Sigmoid colon (tissue), 7 donors: Measurements from ENCODE around the gene SPRYD3. TPM values are rescaled to one million over a fixed set of nuclear protein-coding genes. Genes with fewer than 3 reads are reported as not detected.

Experiments
- DNase-seq: peaks from one replicate; pipeline ENCODE4 v3.0.0-alpha.2; 2019
- H3K27ac ChIP-seq, 4 donors: fragments of 200-600 bp; sonication (generic); one replicate each; pipeline ENCODE4 v1.5.1; 2016 to 2019; ENCODE audit warnings: mild to moderate bottlenecking in 1 of 4
- H3K27me3 ChIP-seq, 3 donors: fragments of 200-600 bp; sonication (generic); one replicate each; pipeline ENCODE4 v1.5.1; 2019; ENCODE audit warnings: mild to moderate bottlenecking in 1 of 3
- H3K36me3 ChIP-seq, 4 donors: fragments of 200-600 bp; sonication (generic); one replicate each; pipeline ENCODE4 v1.5.1; 2016 to 2019
- H3K4me1 ChIP-seq, 4 donors: fragments of 200-600 bp; sonication (generic); one replicate each; pipeline ENCODE4 v1.5.1; 2017 to 2019
- H3K4me3 ChIP-seq, 4 donors: fragments of 200-600 bp; sonication (generic); one replicate each; pipeline ENCODE4 v1.5.1; 2017 to 2019; ENCODE audit warnings: mild to moderate bottlenecking in 2 of 4, moderate library complexity in 1 of 4
- H3K9me3 ChIP-seq, 4 donors: fragments of 200-600 bp in 3 of 4; sonication (generic) in 3 of 4; one replicate each; pipeline versions ENCODE4 v1.5.1 to v1.6.1; 2013 to 2019
- EP300 ChIP-seq, 4 donors: sonication (generic); formaldehyde crosslinking; IDR thresholded peaks; one replicate each; pipeline ENCODE4 v1.6.1; 2017; ENCODE audit warnings: antibody characterized with exemption in 4 of 4
- POLR2A ChIP-seq, 2 donors: fragments of 450-650 bp; IDR thresholded peaks; one replicate each; pipeline ENCODE4 v1.6.1; 2016; ENCODE audit warnings: antibody characterized with exemption in 2 of 2, mild to moderate bottlenecking in 2 of 2, moderate library complexity in 2 of 2
- POLR2AphosphoS5 ChIP-seq, 4 donors: sonication (generic); formaldehyde crosslinking; IDR thresholded peaks; one replicate each; pipeline ENCODE4 v1.6.1; 2017; ENCODE audit warnings: antibody characterized with exemption in 4 of 4
- WGBS, 2 donors: extraction: QIAGEN DNeasy Blood & Tissue Kit; methylation state at CpG; one replicate each; pipeline ENCODE4 v1.1.7; 2013; 5-methylcytosine and 5-hydroxymethylcytosine counted together
- intact Hi-C: fragments of 100-400 bp; cut with DNase I; formaldehyde crosslinking; loops from one replicate; pipeline ENCODE4 v1.15.1; 2023
- polyA plus RNA-seq, 3 donors: library from polyadenylated mRNA; stranded (reverse); fragments of 200-250 nt; gene quantifications; one replicate each; pipeline ENCODE4 v1.2.3, GENCODE V29; 2013
- total RNA-seq, 4 donors: library from RNA; depleted of rRNA; stranded (reverse); fragments of >200 nt; gene quantifications; one replicate each; pipeline ENCODE4 v1.1.0, GENCODE V29; 2016
- TF ChIP-seq, protein P1 (sequence below), 4 experiments: fragments of 450-650 bp in 3 of 4; fragments of 200-600 bp in 1 of 4; IDR thresholded peaks; one replicate each; pipeline ENCODE4 v1.5.1; 2016 to 2019; ENCODE audit warnings: antibody characterized with exemption in 4 of 4, mild to moderate bottlenecking in 3 of 4, moderate library complexity in 2 of 4
- donor health status: healthy with polysubstance abuse.
- donor health status: Bipolar disorder and iron deficiency.
- donor health status: healthy.

The SPRYD3 gene
- total and polyA plus RNA-seq, 7 donors = 20.1 to 41.4 (median 32.9) TPM

GRCh38 chr12:53074283-53074998 lies 4.7 kb downstream of the SPRYD3 start:
- intact Hi-C loops = no loop called here
- H3K4me3 ChIP-seq = no peak overlapping the region
- TF ChIP-seq, protein P1, sequence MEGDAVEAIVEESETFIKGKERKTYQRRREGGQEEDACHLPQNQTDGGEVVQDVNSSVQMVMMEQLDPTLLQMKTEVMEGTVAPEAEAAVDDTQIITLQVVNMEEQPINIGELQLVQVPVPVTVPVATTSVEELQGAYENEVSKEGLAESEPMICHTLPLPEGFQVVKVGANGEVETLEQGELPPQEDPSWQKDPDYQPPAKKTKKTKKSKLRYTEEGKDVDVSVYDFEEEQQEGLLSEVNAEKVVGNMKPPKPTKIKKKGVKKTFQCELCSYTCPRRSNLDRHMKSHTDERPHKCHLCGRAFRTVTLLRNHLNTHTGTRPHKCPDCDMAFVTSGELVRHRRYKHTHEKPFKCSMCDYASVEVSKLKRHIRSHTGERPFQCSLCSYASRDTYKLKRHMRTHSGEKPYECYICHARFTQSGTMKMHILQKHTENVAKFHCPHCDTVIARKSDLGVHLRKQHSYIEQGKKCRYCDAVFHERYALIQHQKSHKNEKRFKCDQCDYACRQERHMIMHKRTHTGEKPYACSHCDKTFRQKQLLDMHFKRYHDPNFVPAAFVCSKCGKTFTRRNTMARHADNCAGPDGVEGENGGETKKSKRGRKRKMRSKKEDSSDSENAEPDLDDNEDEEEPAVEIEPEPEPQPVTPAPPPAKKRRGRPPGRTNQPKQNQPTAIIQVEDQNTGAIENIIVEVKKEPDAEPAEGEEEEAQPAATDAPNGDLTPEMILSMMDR (IDR thresholded peaks at IDR 0.05) = no peak
- no peak for TF ChIP-seq POLR2A (IDR thresholded peaks at IDR 0.05)
- no peak for TF ChIP-seq EP300 (IDR thresholded peaks at IDR 0.05)
- no peak for TF ChIP-seq POLR2AphosphoS5 (IDR thresholded peaks at IDR 0.05)
- no peaks in the 10 kb centered on the region for H3K9me3 ChIP-seq
- peaks cover 0 to 68% (median 59%) of the 10 kb centered on the region in 4 donors for H3K4me1 ChIP-seq
- DNase-seq = peak; percentile 72
- peak overlapping the region; percentile 59 to 83 (median 64) for H3K27ac ChIP-seq
- 88 to 94% methylated on average over 11 of the region's 11 CpGs for WGBS, 2 donors
- no peaks in the 10 kb centered on the region for H3K27me3 ChIP-seq
- peaks cover 4 to 61% (median 16%) of the 10 kb centered on the region in 4 donors for H3K36me3 ChIP-seq

GRCh38 chr12:53073881-53074280 lies 5.3 kb downstream of the SPRYD3 start:
- Histone ChIP-seq H3K27ac (peak overlapping the region; percentile 59 to 83 (median 64)), H3K27me3 (no peaks in the 10 kb centered on the region), H3K36me3 (peaks cover 4 to 66% (median 18%) of the 10 kb centered on the region in 4 donors), H3K4me3 (no peak overlapping the region), H3K9me3 (no peaks in the 10 kb centered on the region), H3K4me1 (peaks cover 0 to 72% (median 59%) of the 10 kb centered on the region in 4 donors)
- WGBS, 2 donors = 54 to 73% methylated on average over 6 of the region's 6 CpGs
- DNase-seq = peak; percentile 89
- intact Hi-C loops = no loop called here
- TF ChIP-seq POLR2AphosphoS5 (IDR thresholded peaks at IDR 0.05) = peak in 1 of 4 donors; percentile 11
- TF ChIP-seq POLR2A (IDR thresholded peaks at IDR 0.05) = no peak

GRCh38 chr12:53071591-53072551 lies 7.3 kb downstream of the SPRYD3 start:
- H3K27me3 ChIP-seq = no peaks in the 10 kb centered on the region
- TF ChIP-seq, protein P1 (IDR thresholded peaks at IDR 0.05) = no peak
- TF ChIP-seq EP300 (IDR thresholded peaks at IDR 0.05) (no peak), POLR2AphosphoS5 (IDR thresholded peaks at IDR 0.05) (peak in 2 of 4 donors; percentile 40 to 43), POLR2A (IDR thresholded peaks at IDR 0.05) (no peak)
- H3K27ac ChIP-seq = peak overlapping the region; percentile 62 to 83 (median 71)
- intact Hi-C loops = no loop called here
- H3K4me3 ChIP-seq = no peak overlapping the region
- H3K36me3 ChIP-seq = peaks cover 4 to 78% (median 24%) of the 10 kb centered on the region in 4 donors
- no peaks in the 10 kb centered on the region for H3K9me3 ChIP-seq
- WGBS, 2 donors = 75 to 84% methylated on average over 11 of the region's 11 CpGs
- peak; percentile 95 for DNase-seq
- H3K4me1 ChIP-seq = peaks cover 0 to 59% (median 48%) of the 10 kb centered on the region in 4 donors

- peaks cover 0 to 65% (median 52%) of the 10 kb centered on the region in 4 donors for H3K4me1 ChIP-seq
- peak overlapping the region; percentile 62 to 83 (median 71) for H3K27ac ChIP-seq
- peak; percentile 61 for DNase-seq
- 87 to 91% methylated on average over 7 of the region's 7 CpGs for WGBS, 2 donors
- H3K9me3 ChIP-seq = no peaks in the 10 kb centered on the region
- TF ChIP-seq, protein P1 (IDR thresholded peaks at IDR 0.05) = no peak
- TF ChIP-seq POLR2A (IDR thresholded peaks at IDR 0.05) = no peak
- TF ChIP-seq EP300 (IDR thresholded peaks at IDR 0.05) = no peak
- TF ChIP-seq POLR2AphosphoS5 (IDR thresholded peaks at IDR 0.05) = no peak
- no peak overlapping the region for H3K4me3 ChIP-seq
- no peaks in the 10 kb centered on the region for H3K27me3 ChIP-seq
- peaks cover 4 to 76% (median 20%) of the 10 kb centered on the region in 4 donors for H3K36me3 ChIP-seq
- intact Hi-C loops = no loop called here
Observed at GRCh38 chr12:53070877-53071492, 8.2 kb downstream of the SPRYD3 start.
